Left renal cortex interstitium (tissue), 4 donors: ENCODE data around the gene ITGA2B. TPM values are rescaled to one million over a fixed set of nuclear protein-coding genes. Genes with fewer than 3 reads are reported as not detected.
"Not testable (repeated sequence)": the region's sequence is repeated elsewhere in the genome, so short reads cannot be mapped to it uniquely, and the experiment has no call there.

Experiments
- DNase-seq, 4 donors: peaks; one replicate each; pipeline ENCODE4 v3.0.0-alpha.2; 2013; ENCODE audit warnings: low read depth in 4 of 4, low spot score in 2 of 4, missing footprints in 1 of 4
- polyA plus RNA-seq, 4 donors: library from polyadenylated mRNA; unstranded; fragments of 120-200 nt; gene quantifications; one replicate each; pipeline ENCODE4 v1.2.1, GENCODE V29; 2013; ENCODE audit not compliant: insufficient read length in 4 of 4

Gene ITGA2B
- polyA plus RNA-seq, 4 donors: 4.6 to 9.1 (median 5.3) TPM

DNA sequence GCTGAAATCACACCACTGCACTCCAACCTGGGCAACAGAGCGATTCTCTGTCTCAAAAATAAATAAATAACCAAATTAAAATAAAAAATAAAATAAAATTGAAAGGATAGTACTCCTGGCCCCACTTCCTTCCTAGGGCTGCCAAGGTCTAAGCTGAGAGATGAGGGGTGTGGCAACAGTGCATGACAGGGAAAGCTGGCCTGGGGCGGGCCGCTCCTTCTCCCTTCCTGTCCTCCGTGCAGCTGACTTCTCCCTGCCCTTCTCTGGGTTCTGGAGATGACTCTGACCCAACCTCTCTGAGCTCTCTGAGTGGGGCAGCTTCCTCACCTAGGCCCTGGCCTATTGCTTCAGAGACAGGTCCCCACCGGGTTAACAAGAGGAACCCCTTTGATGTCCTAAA is 56.1 kb downstream of the ITGA2B start:
- DNase-seq: no peak

DNA sequence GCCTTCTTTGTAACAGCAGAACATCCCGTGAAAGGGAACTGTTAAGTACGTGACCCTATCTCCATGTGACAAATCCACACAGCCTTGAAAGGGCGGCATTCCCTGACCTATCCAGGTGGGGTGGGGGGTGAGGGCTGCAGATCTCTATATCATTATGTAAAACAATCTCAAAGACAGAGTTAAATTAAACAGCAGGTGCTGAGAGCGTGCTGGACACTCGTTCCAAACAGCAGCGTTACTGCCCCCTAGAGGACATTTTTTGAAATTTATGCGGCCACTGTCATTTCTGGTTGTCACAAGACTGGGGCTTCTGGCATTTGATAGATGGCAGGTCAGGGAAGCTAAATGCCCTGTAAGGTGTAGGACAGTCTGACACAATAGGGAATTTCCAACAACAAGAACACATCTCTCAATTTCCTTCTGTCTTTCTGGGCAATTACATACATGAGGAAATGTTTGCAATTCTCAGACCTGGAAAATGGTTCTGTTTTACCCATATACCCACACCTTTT is 58.1 kb downstream of the ITGA2B start:
- peak in 1 of 4 donors; percentile 77 for DNase-seq

DNA sequence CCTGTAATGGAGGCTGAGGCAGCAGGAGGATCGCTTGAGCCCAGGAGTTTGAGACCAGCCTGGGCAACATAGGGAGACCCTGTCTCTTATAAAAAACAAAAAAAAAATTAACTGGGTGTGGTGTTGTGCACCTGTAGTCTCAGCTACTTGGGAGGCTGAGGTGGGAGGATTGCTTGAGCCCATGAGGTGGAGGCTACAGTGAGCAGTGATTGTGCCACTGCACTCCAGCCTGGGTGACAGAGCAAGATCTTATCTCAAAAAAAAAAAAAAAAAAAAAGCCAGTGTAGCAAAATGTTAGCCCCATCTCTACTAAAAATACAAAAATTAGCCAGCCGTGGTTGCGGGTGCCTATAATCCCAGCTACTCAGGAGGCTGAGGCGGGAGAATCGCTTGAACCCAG is 59.2 kb downstream of the ITGA2B start:
- not testable (repeated sequence) for DNase-seq

- DNase-seq: not testable (repeated sequence)
These were observed 59.9 kb downstream of the ITGA2B start for GRCh38 chr17:44329516-44329915.

GRCh38 chr17:44327715-44328449 is 61.6 kb downstream of the ITGA2B start:
- DNase-seq: no peak

DNA sequence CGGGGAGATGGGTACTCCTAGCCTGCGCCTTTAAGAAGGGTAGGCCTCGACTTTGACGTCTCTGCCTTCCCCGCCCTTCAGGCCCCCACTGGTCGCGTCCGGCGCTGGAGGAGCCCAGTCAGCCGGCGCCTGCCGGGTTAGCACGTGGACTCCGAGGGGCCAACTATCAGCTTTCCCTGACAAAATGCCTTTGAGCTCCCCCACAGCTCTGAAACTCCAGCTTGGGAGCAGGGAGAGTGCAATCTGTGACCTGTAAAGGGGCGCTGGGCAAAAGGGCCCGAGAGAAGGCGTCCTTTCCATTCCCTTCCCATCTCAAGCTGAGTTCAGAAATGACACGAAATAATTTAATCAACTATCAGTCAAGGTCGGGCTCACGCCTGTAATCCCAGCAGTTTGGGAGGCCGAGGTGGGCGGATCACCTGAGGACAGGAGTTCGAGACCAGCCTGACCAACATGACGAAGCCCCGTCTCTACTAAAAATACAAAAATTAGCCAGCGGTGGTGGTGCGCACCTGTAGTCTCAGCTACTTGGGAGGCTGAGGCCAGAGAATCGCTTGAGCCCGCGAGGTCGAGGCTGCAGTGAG is 62.5 kb downstream of the ITGA2B start:
- DNase-seq: peak in 3 of 4 donors; percentile 85 to 95 (median 91)

DNA sequence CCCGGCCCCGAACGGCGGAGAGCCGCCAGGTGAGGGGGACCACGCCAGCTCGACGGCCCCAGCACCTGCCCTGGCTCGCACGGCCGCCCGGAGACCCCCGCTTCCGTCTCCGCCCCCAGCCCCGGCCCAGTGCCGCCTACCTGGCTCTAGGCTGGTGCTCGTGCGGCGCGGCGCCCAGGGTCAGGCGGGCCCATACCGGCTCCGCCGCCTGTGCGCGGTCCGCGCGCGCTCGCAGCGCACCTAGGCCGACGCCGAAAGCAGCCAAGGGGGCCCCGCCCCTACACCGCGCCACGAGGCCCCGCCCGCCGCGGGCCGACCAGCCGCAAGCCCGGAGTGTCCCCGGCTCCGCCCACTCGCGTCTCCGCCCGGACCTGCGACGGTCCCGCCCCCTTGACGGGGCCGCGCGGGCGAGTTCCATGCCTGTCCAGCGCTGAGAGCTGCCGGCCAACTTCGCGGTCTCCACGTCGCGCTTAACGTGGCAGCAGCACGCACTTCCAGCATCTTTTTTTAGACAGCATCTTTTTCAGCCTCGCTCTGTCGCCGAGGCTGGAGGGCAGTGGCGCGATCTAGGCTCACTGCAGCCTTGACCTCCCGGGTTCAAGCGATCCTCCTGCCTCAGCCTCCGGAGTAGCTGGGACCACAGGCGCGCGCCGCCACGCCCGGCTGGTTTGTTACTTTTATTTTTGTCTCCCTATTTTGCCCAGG is 64.7 kb downstream of the ITGA2B start, which contains the start of gene SLC25A39:
TSS of gene SLC25A39 (minus strand) at position 253 of the 705 bp plus-strand sequence. CDS start 1,261 bp downstream, outside the sequence.
- DNase-seq: peak in 2 of 4 donors; percentile 87

DNA sequence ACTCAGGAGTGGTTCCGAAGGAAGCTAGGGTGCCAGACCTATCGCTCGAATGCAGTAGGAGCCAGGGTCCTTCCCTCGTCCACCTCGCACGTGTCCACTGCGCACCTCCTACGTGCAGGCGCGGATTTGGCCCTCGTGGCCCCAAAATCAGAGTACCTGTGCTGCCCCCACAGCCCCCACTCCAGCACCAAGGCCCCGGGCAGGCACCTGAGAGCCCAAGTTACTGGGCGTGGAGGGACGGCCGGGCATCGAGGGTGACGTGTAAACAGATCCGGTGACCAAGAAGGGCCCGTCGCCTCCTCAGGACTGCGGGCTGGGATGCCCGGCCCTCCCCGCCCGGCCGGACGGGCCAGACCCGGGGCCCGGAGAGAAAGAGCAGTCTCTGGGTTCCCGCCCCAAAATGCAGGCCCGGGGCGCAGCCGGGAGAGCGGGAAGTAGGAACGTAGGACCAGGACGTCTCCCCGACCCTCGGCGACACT is 65.3 kb downstream of the ITGA2B start:
- DNase-seq: no peak

- no peak for DNase-seq
These were observed 65.9 kb downstream of the ITGA2B start for GRCh38 chr17:44323359-44324091.

GRCh38 chr17:44322236-44322895 is 67.1 kb downstream of the ITGA2B start:
- DNase-seq: no peak

Other genes starting within 250 kb of the ITGA2B start
- 1 to 10 TPM; 3.7 to 5.8 (median 5.0) TPM for gene HROB, start 247.7 kb downstream of the ITGA2B start, polyA plus RNA-seq
- 1 to 10 TPM; 1.7 to 4.8 (median 3.1) TPM for gene ASB16, start 218.9 kb downstream of the ITGA2B start, polyA plus RNA-seq
- 10 to 100 TPM; 42.9 to 54.2 (median 51.6) TPM for gene TMUB2, start 202.7 kb downstream of the ITGA2B start, polyA plus RNA-seq
- 10 to 100 TPM; 63.4 to 70.7 (median 67.5) TPM for gene ATXN7L3, start 189.8 kb downstream of the ITGA2B start, polyA plus RNA-seq
- gene UBTF, start 170.0 kb downstream of the ITGA2B start, polyA plus RNA-seq: 100 to 1,000 TPM; 124 to 142 (median 130) TPM
- 10 to 100 TPM in 2 of 4 donors, 1 to 10 TPM in 2; 6.6 to 23.4 (median 10.3) TPM for gene SLC4A1, start 121.5 kb downstream of the ITGA2B start, polyA plus RNA-seq
- gene RUNDC3A, start 81.0 kb downstream of the ITGA2B start, polyA plus RNA-seq: 1 to 10 TPM; 1.5 to 2.8 (median 1.7) TPM
- 100 to 1,000 TPM in 3 of 4 donors, 10 to 100 TPM in 1; 89.3 to 120 (median 107) TPM for gene SLC25A39, start 64.8 kb downstream of the ITGA2B start, polyA plus RNA-seq
- gene GRN, start 44.3 kb downstream of the ITGA2B start, polyA plus RNA-seq: 100 to 1,000 TPM; 236 to 317 (median 277) TPM
- gene FAM171A2, start 25.8 kb downstream of the ITGA2B start, polyA plus RNA-seq: 10 to 100 TPM; 28.5 to 57.4 (median 44.5) TPM
- 10 to 100 TPM; 38.3 to 64.9 (median 50.1) TPM for gene GPATCH8, start 113.8 kb upstream of the ITGA2B start, polyA plus RNA-seq
- 10 to 100 TPM; 26.0 to 55.1 (median 38.1) TPM for gene FZD2, start 167.8 kb upstream of the ITGA2B start, polyA plus RNA-seq